GM12878 (cell line): ENCODE measurements around the gene CHMP4B. TPM values are rescaled to one million over a fixed set of nuclear protein-coding genes. Genes with fewer than 3 reads are reported as not detected.

ENCODE experiments used
- ATAC-seq: fragments of 200-7000 bp; cut with Tn5 transposase; 3 replicates; pipeline ENCODE4 v1.9.1; 2020; ENCODE audit warnings: mild to moderate bottlenecking, moderate library complexity
- BruUV-seq: library from RNA; stranded (reverse); fragments of 400-500 nt; replicated peaks from 2 replicates; lab custom pipeline; 2021; lab: Mats Ljungman, UMichigan
- CTCF ChIA-PET: fragments of 300-600 bp; sonication (Branson Sonifier 250); formaldehyde crosslinking; extraction: SDS; loops from one replicate; lab custom pipeline; 2021; ENCODE audit warnings: inconsistent platforms; lab: Yijun Ruan, JAX
- POLR2A ChIA-PET: fragments of 350-600 bp; formaldehyde crosslinking; extraction: SDS; loops from one replicate; lab custom pipeline; 2021; ENCODE audit warnings: inconsistent platforms; lab: Charles Lee
- RAD21 ChIA-PET: fragments of 300-600 bp; sonication (Branson Sonifier 250); formaldehyde crosslinking; loops from one replicate; lab custom pipeline; 2023; ENCODE audit warnings: antibody characterized with exemption; ENCODE audit not compliant: unreplicated experiment; lab: Charles Lee
- SMC1A ChIA-PET: fragments of 300-600 bp; sonication (Branson Sonifier 250); formaldehyde crosslinking; loops from one replicate; lab custom pipeline; 2023; ENCODE audit not compliant: unreplicated experiment, uncharacterized antibody; lab: Charles Lee
- DNase-seq: peaks from one replicate; pipeline ENCODE4 v3.0.0-alpha.2; 2011; ENCODE audit warnings: low read depth, low spot score
- FAIRE-seq: peaks from 3 replicates; lab custom pipeline; 2011; peaks lifted over from hg19 to GRCh38; lab: Jason Lieb, UNC
- H2AFZ ChIP-seq: 2 replicates; pipeline ENCODE4 v1.6.0; 2011; ENCODE audit warnings: low read depth, low read length, control low read depth; ENCODE audit not compliant: control insufficient read depth
- H3K27ac ChIP-seq: 2 replicates; pipeline ENCODE4 v1.5.1; 2011; ENCODE audit warnings: control low read depth; ENCODE audit not compliant: control insufficient read depth, insufficient read depth
- H3K27me3 ChIP-seq, 2 experiments: replicated peaks in 1 of 2; 2 replicates each; pipeline versions ENCODE4 v1.6.0 to v1.6.1; 2011; ENCODE audit warnings: low read length in 1 of 2; ENCODE audit not compliant: control insufficient read depth in 2 of 2, insufficient read depth in 2 of 2
- H3K36me3 ChIP-seq, 2 experiments: 2 replicates each; pipeline ENCODE4 v1.5.1; 2011; ENCODE audit warnings: low read length in 1 of 2; ENCODE audit not compliant: control insufficient read depth in 2 of 2, insufficient read depth in 2 of 2
- H3K4me1 ChIP-seq: 2 replicates; pipeline ENCODE4 v1.6.1; 2011; ENCODE audit warnings: mild to moderate bottlenecking, low read length, moderate library complexity, mixed read lengths; ENCODE audit not compliant: control insufficient read depth, insufficient read depth
- H3K4me2 ChIP-seq: 2 replicates; pipeline ENCODE4 v1.6.0; 2011; ENCODE audit warnings: control low read depth; ENCODE audit not compliant: control insufficient read depth, insufficient read depth
- H3K4me3 ChIP-seq: fragments of 200-600 bp; sonication (generic); 2 replicates; pipeline ENCODE4 v1.5.1; 2016
- H3K79me2 ChIP-seq: 2 replicates; pipeline ENCODE4 v1.6.0; 2011; ENCODE audit warnings: low read length; ENCODE audit not compliant: control insufficient read depth, insufficient read depth
- H3K9ac ChIP-seq: 2 replicates; pipeline ENCODE4 v1.8.0; 2011; ENCODE audit warnings: low read length, control low read depth, mixed read lengths; ENCODE audit not compliant: control insufficient read depth, insufficient read depth
- H3K9me3 ChIP-seq: replicated peaks from 3 replicates; pipeline ENCODE4 v1.5.1; 2011; ENCODE audit warnings: mild to moderate bottlenecking, low read length; ENCODE audit not compliant: control insufficient read depth, insufficient read depth
- H4K20me1 ChIP-seq: 2 replicates; pipeline ENCODE4 v1.6.0; 2011; ENCODE audit not compliant: control insufficient read depth, insufficient read depth
- ATF7 ChIP-seq: fragments of 450-650 bp; IDR thresholded peaks from 2 replicates; pipeline ENCODE4 v1.6.1; 2016; ENCODE audit warnings: low read depth, mild to moderate bottlenecking
- CEBPZ ChIP-seq: fragments of 150-350 bp; IDR thresholded peaks from 2 replicates; pipeline ENCODE4 v1.6.1; 2016; ENCODE audit warnings: low read depth, low read length
- DPF2 ChIP-seq: fragments of 450-650 bp; IDR thresholded peaks from 2 replicates; pipeline ENCODE4 v1.6.1; 2017; ENCODE audit warnings: mild to moderate bottlenecking
- HSF1 ChIP-seq: fragments of 150-350 bp; IDR thresholded peaks from 2 replicates; pipeline ENCODE4 v1.6.1; 2014; ENCODE audit warnings: mild to moderate bottlenecking, low read depth, low read length
- IRF4 ChIP-seq: IDR thresholded peaks from 2 replicates; pipeline ENCODE4 v1.6.1; 2011; ENCODE audit warnings: low read depth, low read length
- PRDM15 ChIP-seq: fragments of 450-650 bp; formaldehyde crosslinking; IDR thresholded peaks from 2 replicates; pipeline ENCODE4 v1.4.0; 2020; ENCODE audit warnings: mild to moderate bottlenecking, moderate library complexity
- RCOR1 ChIP-seq: conservative IDR thresholded peaks from 2 replicates; pipeline ENCODE4 v1.6.1; 2012; ENCODE audit warnings: low read depth, low read length, improper control_type of control experiment
- SMAD1 ChIP-seq: fragments of 450-650 bp; IDR thresholded peaks from 2 replicates; pipeline ENCODE4 v1.6.1; 2018; ENCODE audit warnings: mild to moderate bottlenecking, low read depth; ENCODE audit not compliant: partially characterized antibody
- STAT1 ChIP-seq: fragments of 450-650 bp; conservative IDR thresholded peaks from 2 replicates; pipeline ENCODE4 v1.6.1; 2014; ENCODE audit warnings: antibody characterized with exemption, mild to moderate bottlenecking
- STAT3 ChIP-seq: IDR thresholded peaks from 2 replicates; pipeline ENCODE4 v1.6.1; 2011; ENCODE audit warnings: low read depth, low read length, improper control_type of control experiment
- SUZ12 ChIP-seq: fragments of 200-600 bp; sonication (generic); IDR thresholded peaks from one replicate; pipeline ENCODE4 v1.6.1; 2018; ENCODE audit warnings: antibody characterized with exemption, mild to moderate bottlenecking; ENCODE audit not compliant: unreplicated experiment
- TCF3 ChIP-seq: IDR thresholded peaks from 2 replicates; pipeline ENCODE4 v1.6.1; 2012; ENCODE audit warnings: low read depth, mild to moderate bottlenecking, low read length, borderline replicate concordance; ENCODE audit not compliant: insufficient read depth
- ZSCAN29 ChIP-seq: fragments of 450-650 bp; IDR thresholded peaks from 2 replicates; pipeline ENCODE4 v1.6.1; 2017; ENCODE audit warnings: mild to moderate bottlenecking, moderate library complexity
- WGBS: methylation state at CpG from one replicate; pipeline ENCODE4 v1.1.6; 2016; ENCODE audit warnings: low lambda C conversion rate; ENCODE audit not compliant: insufficient replicate concordance, insufficient coverage; ENCODE audit errors: missing lambda C conversion rate; 5-methylcytosine and 5-hydroxymethylcytosine counted together
- in situ Hi-C: fragments of 300-500 bp; cut with MboI; formaldehyde crosslinking; loops from 9 replicates; pipeline ENCODE4 v1.14.3; 2018; ENCODE audit warnings: mixed read lengths
- intact Hi-C: fragments of 100-400 bp; cut with micrococcal nuclease; formaldehyde crosslinking; loops from one replicate; pipeline ENCODE4 v1.14.2; 2022; ENCODE audit not compliant: unreplicated experiment
- polyA plus RNA-seq, 11 experiments: library from polyadenylated mRNA; depleted of rRNA in 4 of 11; unstranded in 6 of 11; stranded (reverse) in 5 of 11; fragments of >200 nt; fragmentation: Nextera tagmentation in 4 of 11; fragmentation: Illumina TruSeq in 1 of 11; extraction: Ambion mirVana in 4 of 11; extraction: Trizol in 1 of 11; gene quantifications; 1 replicate in 1 of 11; 2 replicates in 10 of 11; pipeline versions ENCODE4 v1.2.1 to v1.2.3, GENCODE V29; 2011 to 2016; ENCODE audit warnings: inconsistent platforms in 2 of 11, missing spikeins in 2 of 11, low read depth in 1 of 11
- total RNA-seq, 4 experiments: library from RNA; depleted of rRNA in 3 of 4; stranded (reverse); fragments of >200 nt in 3 of 4; fragmentation: Illumina TruSeq in 1 of 4; extraction: Trizol in 1 of 4; gene quantifications; 2 replicates each; pipeline versions ENCODE4 v1.2.1 to v1.2.3, GENCODE V29; 2013 to 2021

Gene CHMP4B
- total and polyA plus RNA-seq, 10 of the 15 experiments (the other 5 are each of a cell fraction or from before 2014, with no cell fraction given): 4.2 to 118 (median 49.6) TPM

- CTCF ChIA-PET: interaction anchor here (0.9 to 1.6 kb wide), 5 partner anchors 34 to 271 kb away, joined by 3 to 6 read pairs (median 3); no protein-coding TSS in a partner anchor
- no peak for DNase-seq
Measured at GRCh38 chr20:33858666-33859065, 47.5 kb downstream of the CHMP4B start.

More at GRCh38 chr20:33858666-33859065, 47.5 kb downstream of the CHMP4B start:
- no peak overlapping the region for H3K9ac ChIP-seq
- TF ChIP-seq SMAD1 (no peak), PRDM15 (CRISPR knock-in tag) (no peak), HSF1 (no peak), ZSCAN29 (no peak), RCOR1 (no peak), DPF2 (no peak), STAT3 (no peak), TCF3 (no peak), ATF7 (no peak), STAT1 (no peak), SUZ12 (no peak), CEBPZ (no peak), IRF4 (no peak)
- TF ChIP-seq, all 136 proteins: peak for 0
- BruUV-seq: no TSS peak
- H3K9me3 ChIP-seq: no peaks in the 10 kb centered on the region
- intact Hi-C loops: no loop called here
- no peaks in the 10 kb centered on the region for H3K79me2 ChIP-seq
- H3K36me3 ChIP-seq: peaks cover 12 to 16% of the 10 kb centered on the region in 2 experiments; a peak in 3 of 4 replicates
- H3K4me3 ChIP-seq: no peak overlapping the region
- H3K27ac ChIP-seq: no peak overlapping the region
- H3K4me2 ChIP-seq: no peak overlapping the region
- ChIA-PET SMC1A (interaction anchor here (0.7 to 1.6 kb wide), 4 partner anchors 12 to 39 kb away, joined by 3 read pairs; no protein-coding TSS in a partner anchor), POLR2A (interaction anchor here (0.5 kb wide), 1 partner anchor 135 kb away, joined by 3 read pairs; no protein-coding TSS in a partner anchor), RAD21 (interaction anchor here (0.9 kb wide), 1 partner anchor 164 kb away, joined by 4 read pairs; no protein-coding TSS in a partner anchor)
- peaks cover 23% of the 10 kb centered on the region for H3K4me1 ChIP-seq
- in situ Hi-C loops: no loop called here
- FAIRE-seq (no peak), ATAC-seq (no peak)
- 44% methylated on average over 4 of the region's 4 CpGs for WGBS
- H4K20me1 ChIP-seq: no peaks in the 10 kb centered on the region
- no peak overlapping the region for H2AFZ ChIP-seq
- no peaks in the 10 kb centered on the region for H3K27me3 ChIP-seq
